ENCODE measurements around the gene BABAM2.

DNA sequence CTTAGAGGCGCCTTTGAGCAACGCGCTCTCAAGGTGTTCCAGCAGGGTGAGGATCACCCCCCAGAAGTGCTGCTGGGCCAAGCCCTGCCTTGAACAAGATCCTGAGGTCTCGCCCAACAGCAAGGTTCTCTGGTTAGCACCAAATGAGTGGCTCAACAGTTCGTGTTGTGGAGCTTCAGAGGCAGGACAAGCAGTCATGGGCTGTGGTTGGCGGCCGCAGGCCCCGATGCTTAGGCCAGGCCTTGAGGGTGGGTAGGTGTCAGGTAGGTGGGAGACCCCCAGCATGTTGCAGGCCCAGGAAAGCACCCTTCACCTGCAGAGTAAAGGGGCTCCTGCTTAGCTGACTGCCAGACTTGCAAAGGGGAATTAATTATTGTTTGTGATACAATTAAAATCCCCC lies 431.9 kb downstream of the BABAM2 start:
- no peak for TF ChIP-seq CTCF (IDR thresholded peaks at IDR 0.05; ENCODE audit: poor library complexity)
- no peak for TF ChIP-seq EZH2 (IDR thresholded peaks at IDR 0.05; ENCODE audit: borderline replicate concordance)

Measured in hepatocyte (in vitro differentiated cells).